ENCODE data around the gene GID8. TPM values are rescaled to one million over a fixed set of nuclear protein-coding genes. Genes with fewer than 3 reads are reported as not detected.

Gene GID8
- total and polyA plus RNA-seq, 9 of the 15 experiments (the other 6 are each of a cell fraction or from before 2014, with no cell fraction given): 7.5 to 31.6 (median 22.2) TPM

DNA sequence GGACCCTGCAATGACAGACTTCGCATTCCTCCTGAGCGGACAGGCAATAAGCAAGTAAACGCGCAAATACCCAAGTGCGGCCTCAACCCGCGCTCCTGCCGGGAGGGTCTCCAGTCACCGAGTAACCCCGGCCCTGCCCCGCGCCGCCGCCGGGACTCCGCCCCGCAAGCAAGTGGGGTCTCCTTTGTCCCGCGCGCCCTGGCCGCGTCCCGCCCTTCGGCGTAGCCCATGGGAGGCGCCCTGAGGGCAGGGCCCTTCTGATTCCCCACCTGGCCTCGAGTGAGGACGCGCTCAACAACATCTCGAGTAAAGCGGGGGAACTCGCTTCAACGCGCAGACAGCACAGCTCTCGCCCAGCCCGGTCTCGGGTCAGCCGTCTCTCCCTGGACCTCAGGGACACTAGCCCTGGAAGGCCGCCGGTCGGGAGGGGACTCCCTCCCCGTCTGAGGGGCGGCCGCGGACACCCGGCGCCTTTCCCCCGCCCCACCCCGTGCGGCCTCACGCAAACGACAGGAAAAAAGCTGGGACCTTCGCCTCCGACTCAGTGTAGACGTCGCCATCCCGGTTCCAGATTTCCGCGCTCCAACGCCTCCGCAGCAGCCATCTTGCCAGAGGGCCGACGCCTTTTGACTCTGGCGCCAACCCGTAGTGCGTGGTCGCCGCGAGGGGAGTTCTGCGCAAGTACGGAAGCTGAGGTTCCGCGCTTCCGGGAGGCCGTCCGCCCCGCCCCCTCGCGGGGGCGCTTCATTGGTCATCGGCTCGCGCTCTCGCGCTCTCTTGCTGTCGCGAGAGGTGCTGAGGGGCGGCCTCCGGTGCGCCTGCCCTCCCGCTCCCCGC, 461 bp upstream of the GID8 start (continued):
- TF ChIP-seq, protein P1, sequence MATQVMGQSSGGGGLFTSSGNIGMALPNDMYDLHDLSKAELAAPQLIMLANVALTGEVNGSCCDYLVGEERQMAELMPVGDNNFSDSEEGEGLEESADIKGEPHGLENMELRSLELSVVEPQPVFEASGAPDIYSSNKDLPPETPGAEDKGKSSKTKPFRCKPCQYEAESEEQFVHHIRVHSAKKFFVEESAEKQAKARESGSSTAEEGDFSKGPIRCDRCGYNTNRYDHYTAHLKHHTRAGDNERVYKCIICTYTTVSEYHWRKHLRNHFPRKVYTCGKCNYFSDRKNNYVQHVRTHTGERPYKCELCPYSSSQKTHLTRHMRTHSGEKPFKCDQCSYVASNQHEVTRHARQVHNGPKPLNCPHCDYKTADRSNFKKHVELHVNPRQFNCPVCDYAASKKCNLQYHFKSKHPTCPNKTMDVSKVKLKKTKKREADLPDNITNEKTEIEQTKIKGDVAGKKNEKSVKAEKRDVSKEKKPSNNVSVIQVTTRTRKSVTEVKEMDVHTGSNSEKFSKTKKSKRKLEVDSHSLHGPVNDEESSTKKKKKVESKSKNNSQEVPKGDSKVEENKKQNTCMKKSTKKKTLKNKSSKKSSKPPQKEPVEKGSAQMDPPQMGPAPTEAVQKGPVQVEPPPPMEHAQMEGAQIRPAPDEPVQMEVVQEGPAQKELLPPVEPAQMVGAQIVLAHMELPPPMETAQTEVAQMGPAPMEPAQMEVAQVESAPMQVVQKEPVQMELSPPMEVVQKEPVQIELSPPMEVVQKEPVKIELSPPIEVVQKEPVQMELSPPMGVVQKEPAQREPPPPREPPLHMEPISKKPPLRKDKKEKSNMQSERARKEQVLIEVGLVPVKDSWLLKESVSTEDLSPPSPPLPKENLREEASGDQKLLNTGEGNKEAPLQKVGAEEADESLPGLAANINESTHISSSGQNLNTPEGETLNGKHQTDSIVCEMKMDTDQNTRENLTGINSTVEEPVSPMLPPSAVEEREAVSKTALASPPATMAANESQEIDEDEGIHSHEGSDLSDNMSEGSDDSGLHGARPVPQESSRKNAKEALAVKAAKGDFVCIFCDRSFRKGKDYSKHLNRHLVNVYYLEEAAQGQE (IDR thresholded peaks at IDR 0.05; ENCODE audit: borderline replicate concordance): no peak
- TF ChIP-seq, protein P1 (CRISPR knock-in tag; IDR thresholded peaks at IDR 0.05; ENCODE audit: low read depth): peak; percentile 72; the same call in 1 of the 2 replicates
- TF ChIP-seq C11orf30 (IDR thresholded peaks at IDR 0.05; ENCODE audit: low read depth) (peak; percentile 84), SUPT5H (IDR thresholded peaks at IDR 0.05) (peak; percentile 91), NEUROD1 (IDR thresholded peaks at IDR 0.05; ENCODE audit: borderline replicate concordance, low read depth, low read length, partially characterized antibody) (peak; percentile 90), YY1 (IDR thresholded peaks at IDR 0.05; ENCODE audit: borderline replicate concordance in 1 of 3, control insufficient read depth in 1 of 3, extremely low read depth in 1 of 3, insufficient read depth in 3 of 3, insufficient read length in 1 of 3, insufficient replicate concordance in 2 of 3, low read depth in 1 of 3, low read length in 2 of 3) (peak; percentile 86 to 96 (median 96)), HEY1 (CRISPR knock-in tag; IDR thresholded peaks at IDR 0.05; ENCODE audit: borderline replicate concordance) (no peak), TCFL5 (CRISPR knock-in tag; conservative IDR thresholded peaks at IDR 0.05) (no peak)
